Measurements from ENCODE around the gene PANK2. TPM values are rescaled to one million over a fixed set of nuclear protein-coding genes. Genes with fewer than 3 reads are reported as not detected.

Gene PANK2
- total and polyA plus RNA-seq, 2 of the 8 experiments (the other 6 are each of a cell fraction or from before 2014, with no cell fraction given) = 17.1 to 57.5 TPM

DNA sequence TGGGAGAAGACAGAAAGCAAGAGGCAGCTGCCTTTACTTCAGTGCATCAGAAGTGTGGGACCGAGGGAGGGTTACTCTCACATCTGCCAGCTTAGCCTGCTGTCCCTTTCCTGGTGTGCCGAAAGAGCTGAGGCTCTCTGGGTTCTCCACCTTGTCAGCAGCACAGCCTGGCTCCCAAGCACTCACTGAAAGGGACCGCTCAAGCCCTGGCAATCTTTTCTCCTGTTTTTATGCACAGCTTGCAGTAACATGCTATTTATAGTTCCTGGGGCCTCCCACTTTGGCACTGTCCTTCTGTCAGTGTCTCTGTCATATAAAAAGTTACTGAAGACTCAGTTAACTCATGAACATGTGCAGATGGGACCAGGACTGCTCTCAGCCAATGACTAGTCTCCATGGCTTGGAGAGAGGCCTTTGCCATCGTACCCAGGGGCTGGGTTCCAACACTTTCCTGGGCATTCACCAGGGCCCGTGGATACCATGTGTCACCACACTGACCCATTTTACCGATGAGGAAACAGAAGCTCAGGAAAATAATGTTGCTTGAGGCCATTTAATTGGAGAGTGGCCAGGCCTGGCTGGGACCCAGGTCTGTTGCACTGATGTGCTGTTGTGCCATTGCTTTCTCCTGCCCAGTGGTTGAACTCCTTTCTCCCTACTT, 46.2 kb downstream of the PANK2 start:
- Histone ChIP-seq H3K4me3 (ENCODE audit: extremely low read depth in 1 of 4, insufficient read depth in 2 of 4, low read depth in 3 of 4, low read length in 4 of 4) (no peak overlapping the region), H3K79me2 (ENCODE audit: control insufficient read depth in 1 of 2, insufficient read depth in 2 of 2, low read length in 2 of 2) (no peaks in the 10 kb centered on the region), H2AK5ac (ENCODE audit: low read depth, low read length) (no peak overlapping the region), H3K4me1 (replicated peaks in 1 of 4; ENCODE audit: control insufficient read depth in 3 of 4, insufficient read depth in 4 of 4, low read length in 3 of 4) (no peaks in the 10 kb centered on the region), H3K79me1 (ENCODE audit: low read depth, low read length) (no peaks in the 10 kb centered on the region), H3K9ac (replicated peaks in 1 of 4; ENCODE audit: extremely low read depth in 1 of 4, low read depth in 3 of 4, low read length in 3 of 4) (no peak overlapping the region), H3K4ac (replicated peaks; ENCODE audit: insufficient read length, low read depth, low read length) (no peak overlapping the region), H3K4me2 (ENCODE audit: insufficient read depth in 1 of 2, low read depth in 2 of 2, low read length in 2 of 2) (no peak overlapping the region), H3K27ac (ENCODE audit: low read depth, low read length) (no peak overlapping the region), H4K91ac (replicated peaks; ENCODE audit: insufficient read length, low read length) (no peak overlapping the region), H3K36me3 (ENCODE audit: control insufficient read depth in 2 of 4, insufficient read depth in 4 of 4, low read length in 3 of 4) (peaks cover 0 to 3% (median 0%) of the 10 kb centered on the region in 4 experiments; a peak in 4 of 8 replicates), H3K56ac (replicated peaks; ENCODE audit: insufficient read length, low read depth, low read length) (no peak overlapping the region), H2BK15ac (ENCODE audit: low read length) (no peak overlapping the region), H4K20me1 (replicated peaks in 1 of 2; ENCODE audit: control insufficient read depth in 1 of 2, insufficient read depth in 2 of 2, low read length in 2 of 2) (no peaks in the 10 kb centered on the region), H4K8ac (ENCODE audit: extremely low read depth, insufficient read depth, low read length) (no peak overlapping the region), H2BK12ac (ENCODE audit: low read depth, low read length) (no peak overlapping the region), H3K27me3 (replicated peaks in 1 of 4; ENCODE audit: control insufficient read depth in 3 of 4, extremely low read depth in 1 of 4, insufficient read depth in 3 of 4, low read length in 3 of 4) (no peaks in the 10 kb centered on the region; a peak in 1 of 7 replicates), H4K5ac (ENCODE audit: insufficient read length, low read depth, low read length) (no peak overlapping the region), H3K23me2 (ENCODE audit: low read depth, low read length) (no peaks in the 10 kb centered on the region), H3K14ac (ENCODE audit: insufficient read length) (no peak overlapping the region), H2AFZ (ENCODE audit: low read length) (no peak overlapping the region), H3K18ac (ENCODE audit: extremely low read depth, low read length) (no peak overlapping the region), H2BK120ac (replicated peaks; ENCODE audit: low read depth, low read length) (no peak overlapping the region), H2BK5ac (ENCODE audit: low read depth, low read length) (no peak overlapping the region), H3K23ac (ENCODE audit: insufficient read length) (no peak overlapping the region), H3K9me3 (ENCODE audit: insufficient read depth in 2 of 2, low read depth in 1 of 2, low read length in 1 of 2) (no peaks in the 10 kb centered on the region), H2BK20ac (ENCODE audit: low read length) (no peak overlapping the region)
- FAIRE-seq = no peak
- 73% methylated on average over 6 of the region's 6 CpGs; no CpG with 5 or more reads in 1 of the 2 experiments for WGBS, 2 experiments (ENCODE audit: extremely low coverage in 1 of 2, insufficient coverage in 1 of 2, insufficient read length in 1 of 2, insufficient replicate concordance in 2 of 2, low coverage in 1 of 2, low lambda C conversion rate in 2 of 2, missing lambda C conversion rate in 1 of 2)
- CTCF ChIA-PET (ENCODE audit: partially characterized antibody) = interaction anchor here (1.0 to 3.0 kb wide), 5 partner anchors 88 to 260 kb away, joined by 3 to 16 read pairs (median 3); no protein-coding TSS in a partner anchor
- no peak for DNase-seq (ENCODE audit: low read depth in 1 of 2, low spot score in 2 of 2)
- POLR2A ChIA-PET (ENCODE audit: partially characterized antibody) = interaction anchor here (0.5 to 1.1 kb wide), 3 partner anchors 17 to 137 kb away, joined by 3 read pairs; no protein-coding TSS in a partner anchor
- no peak for TF ChIP-seq YY1 (IDR thresholded peaks at IDR 0.05; ENCODE audit: low read depth, low read length)
- no peak for TF ChIP-seq RFX5 (IDR thresholded peaks at IDR 0.05; ENCODE audit: borderline replicate concordance, low read depth, low read length)
- no peak for TF ChIP-seq CTCF (IDR thresholded peaks at IDR 0.05; ENCODE audit: control extremely low read depth in 1 of 3, insufficient read depth in 1 of 3, low read depth in 1 of 3, low read length in 3 of 3)
- TF ChIP-seq SIN3A (conservative IDR thresholded peaks at IDR 0.05 in 1 of 2, IDR thresholded peaks at IDR 0.05 in 1 of 2; ENCODE audit: low read depth in 1 of 2, low read length in 2 of 2) = no peak
- TF ChIP-seq SAP30 (IDR thresholded peaks at IDR 0.05; ENCODE audit: insufficient read depth, insufficient replicate concordance, low read length) = no peak
- TF ChIP-seq HDAC6 (IDR thresholded peaks at IDR 0.05; ENCODE audit: low read depth, low read length) = no peak
- no peak for TF ChIP-seq FOSL1 (IDR thresholded peaks at IDR 0.05; ENCODE audit: insufficient read depth, low read depth, low read length)
